GM19452 (cell line): ENCODE data around the gene NFKBIE.

Source experiments
- ATAC-seq: cut with Tn5 transposase; IDR thresholded peaks from one replicate; pipeline ENCODE4 v1.9.1; 2021; ENCODE audit not compliant: unreplicated experiment

The NFKBIE gene

GRCh38 chr6:44229376-44230033, 35.8 kb downstream of the NFKBIE start:
- ATAC-seq, result no peak

GRCh38 chr6:44228836-44229235, 36.5 kb downstream of the NFKBIE start:
- ATAC-seq, result no peak

- no peak for ATAC-seq
Measured at GRCh38 chr6:44228433-44228832, 36.9 kb downstream of the NFKBIE start.

- ATAC-seq, result no peak
Measured at GRCh38 chr6:44228031-44228430, 37.3 kb downstream of the NFKBIE start.

- no peak for ATAC-seq
Measured at GRCh38 chr6:44227148-44227793, 38.1 kb downstream of the NFKBIE start.

- no peak for ATAC-seq
Measured at GRCh38 chr6:44226368-44227147, 38.8 kb downstream of the NFKBIE start.

GRCh38 chr6:44225579-44226325, 39.6 kb downstream of the NFKBIE start:
- no peak for ATAC-seq

- no peak for ATAC-seq
Measured at GRCh38 chr6:44224965-44225305, 40.4 kb downstream of the NFKBIE start.

GRCh38 chr6:44224029-44224964, 41.1 kb downstream of the NFKBIE start:
- no peak for ATAC-seq

- ATAC-seq, result peak; percentile 48
Measured at GRCh38 chr6:44223319-44224028, 41.9 kb downstream of the NFKBIE start, which contains the start of gene SLC29A1. TSS of gene SLC29A1 (plus strand) at chr6:44223595. CDS start at chr6:44227314, 3,719 bp downstream.

- no peak for ATAC-seq
Measured at GRCh38 chr6:44222486-44223318, 42.6 kb downstream of the NFKBIE start.

GRCh38 chr6:44221961-44222335, 43.4 kb downstream of the NFKBIE start:
- no peak for ATAC-seq

- no peak for ATAC-seq
Measured at GRCh38 chr6:44221291-44221960, 43.9 kb downstream of the NFKBIE start.

GRCh38 chr6:44220913-44221290, 44.4 kb downstream of the NFKBIE start:
- no peak for ATAC-seq

- ATAC-seq, result no peak
Measured at GRCh38 chr6:44219815-44220784, 45.3 kb downstream of the NFKBIE start.

- ATAC-seq, result peak; percentile 52
Measured at GRCh38 chr6:44219053-44219814, 46.1 kb downstream of the NFKBIE start.
